NT2/D1 (cell line): ENCODE results near the gene MFSD6L.

ENCODE experiments used
- DNase-seq: peaks from one replicate; pipeline ENCODE4 v3.0.0-alpha.2; 2011; ENCODE audit warnings: low read depth, low spot score
- H3K27me3 ChIP-seq: 2 replicates; pipeline ENCODE4 v1.6.0; 2011; ENCODE audit warnings: mild to moderate bottlenecking; ENCODE audit not compliant: insufficient read length, insufficient read depth
- H3K36me3 ChIP-seq: 2 replicates; pipeline ENCODE4 v1.6.1; 2011; ENCODE audit warnings: mild to moderate bottlenecking, low read length, mixed read lengths; ENCODE audit not compliant: insufficient read depth, insufficient read length
- H3K4me1 ChIP-seq: 2 replicates; pipeline ENCODE4 v1.5.1; 2011; ENCODE audit not compliant: insufficient read depth, insufficient read length
- H3K4me3 ChIP-seq: 2 replicates; pipeline ENCODE4 v1.5.1; 2011; ENCODE audit warnings: low read depth; ENCODE audit not compliant: insufficient read length
- H3K9ac ChIP-seq: 2 replicates; pipeline ENCODE4 v1.6.0; 2011; ENCODE audit warnings: low read depth; ENCODE audit not compliant: insufficient read length
- H3K9me3 ChIP-seq: 2 replicates; pipeline ENCODE4 v1.5.1; 2011; ENCODE audit warnings: mild to moderate bottlenecking, low read length; ENCODE audit not compliant: insufficient read depth
- SUZ12 ChIP-seq: IDR thresholded peaks from 2 replicates; pipeline ENCODE4 v1.6.1; 2011; ENCODE audit not compliant: insufficient read length, insufficient read depth; ENCODE audit errors: extremely low read depth
- YY1 ChIP-seq: IDR thresholded peaks from 2 replicates; pipeline ENCODE4 v1.6.1; 2011; ENCODE audit not compliant: insufficient read length, insufficient read depth
- ZNF274 ChIP-seq: IDR thresholded peaks from 2 replicates; pipeline ENCODE4 v1.6.1; 2011; ENCODE audit warnings: mild to moderate bottlenecking, low read depth, low read length

Gene MFSD6L, protein sequence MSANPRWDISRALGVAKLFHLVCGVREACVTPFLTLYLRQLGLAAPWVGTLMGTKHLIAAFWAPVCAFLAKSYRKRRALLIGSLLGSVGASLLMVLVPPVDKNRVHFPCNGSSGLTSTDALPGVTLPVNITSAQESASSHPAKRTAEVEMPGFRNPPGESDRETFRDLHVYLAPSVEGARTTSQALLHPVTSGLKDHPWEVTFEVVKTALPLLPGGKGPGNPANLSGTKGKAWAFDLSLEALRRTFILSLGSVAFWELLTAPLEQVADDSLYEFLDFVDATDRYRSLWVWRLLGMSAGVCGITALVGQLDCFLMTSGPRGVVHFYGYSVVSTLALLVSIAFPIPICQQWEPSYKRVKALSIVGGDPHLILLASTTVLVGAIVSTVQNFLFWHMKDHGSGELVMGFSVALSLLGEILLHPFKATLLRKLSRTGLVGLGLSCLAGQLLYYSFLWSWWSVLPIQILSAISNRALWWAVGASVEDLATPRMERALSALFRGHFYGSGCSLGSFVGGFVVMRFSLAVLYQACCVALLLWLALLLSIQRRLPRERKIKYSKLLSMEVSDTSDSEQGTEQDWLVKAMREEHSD

DNA sequence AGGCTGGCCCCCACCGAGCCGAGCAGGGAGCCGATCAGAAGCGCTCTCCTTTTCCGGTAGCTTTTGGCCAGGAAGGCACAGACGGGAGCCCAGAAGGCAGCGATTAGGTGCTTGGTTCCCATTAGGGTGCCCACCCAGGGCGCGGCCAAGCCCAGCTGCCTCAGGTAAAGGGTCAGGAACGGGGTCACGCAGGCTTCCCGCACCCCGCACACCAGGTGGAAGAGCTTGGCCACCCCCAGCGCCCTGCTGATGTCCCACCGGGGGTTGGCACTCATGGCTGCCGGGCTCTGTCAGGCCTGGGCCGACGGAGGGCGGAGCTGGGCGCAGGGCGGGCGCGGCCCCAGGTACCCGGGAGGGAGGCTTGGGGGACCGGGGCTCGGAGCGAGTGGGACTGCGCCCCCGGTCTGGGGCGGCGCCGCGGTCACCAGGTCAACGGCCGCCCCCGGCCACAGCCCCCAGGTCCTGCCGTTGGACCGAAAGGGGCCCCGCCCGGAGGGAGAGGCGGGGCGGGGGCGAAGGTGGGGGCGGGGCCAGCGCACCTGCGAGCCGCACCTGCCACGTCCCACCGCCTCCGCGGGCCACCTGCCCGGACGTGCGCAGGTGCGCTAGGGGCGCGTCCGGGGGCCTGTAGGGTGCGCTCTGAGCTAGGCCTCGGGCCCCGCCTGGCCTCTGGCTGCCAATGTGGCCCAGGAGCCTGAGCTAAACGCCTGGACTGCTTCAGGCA, at the start of gene MFSD6L:
MFSD6L (minus strand) TSS at position 520 of the 724 bp plus-strand sequence; CDS start at position 275, 245 bp downstream.
- DNase-seq, result peak; percentile 18
- TF ChIP-seq YY1, result no peak
- TF ChIP-seq ZNF274, result no peak
- no peak for TF ChIP-seq SUZ12
- Histone ChIP-seq H3K27me3 (no peaks in the 10 kb centered on the region), H3K4me3 (no peak within 1 kb of the TSS), H3K9me3 (no peaks in the 10 kb centered on the region), H3K4me1 (peaks cover 5% of the 10 kb centered on the region), H3K36me3 (no peaks in the 10 kb centered on the region), H3K9ac (no peak within 1 kb of the TSS)

DNA sequence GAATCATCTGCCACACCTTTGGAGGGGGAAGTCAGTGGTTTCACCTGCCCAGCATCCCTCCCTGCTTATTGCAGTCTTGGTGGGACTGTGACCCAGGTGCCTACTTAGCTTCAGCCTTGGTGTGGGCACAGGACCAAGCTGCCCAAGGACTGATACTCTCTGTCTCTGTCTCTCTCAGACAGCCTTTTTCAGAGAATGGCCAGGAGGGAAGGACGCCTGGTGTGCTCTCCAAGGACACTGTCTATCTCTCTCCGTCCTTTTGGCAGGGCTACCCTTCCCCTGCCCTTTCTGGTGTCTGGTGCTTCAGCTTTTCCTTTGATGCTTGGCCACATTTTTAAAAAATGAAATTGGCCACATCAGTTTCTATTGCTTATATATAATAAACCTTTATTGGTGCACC, 48.7 kb upstream of the MFSD6L start:
- H3K36me3 ChIP-seq, result no peaks in the 10 kb centered on the region
- H3K27me3 ChIP-seq, result no peaks in the 10 kb centered on the region
- TF ChIP-seq YY1, result no peak
- no peaks in the 10 kb centered on the region for H3K9me3 ChIP-seq
- no peak overlapping the region for H3K9ac ChIP-seq
- H3K4me1 ChIP-seq, result no peaks in the 10 kb centered on the region
- DNase-seq, result no peak
- no peak overlapping the region for H3K4me3 ChIP-seq

DNA sequence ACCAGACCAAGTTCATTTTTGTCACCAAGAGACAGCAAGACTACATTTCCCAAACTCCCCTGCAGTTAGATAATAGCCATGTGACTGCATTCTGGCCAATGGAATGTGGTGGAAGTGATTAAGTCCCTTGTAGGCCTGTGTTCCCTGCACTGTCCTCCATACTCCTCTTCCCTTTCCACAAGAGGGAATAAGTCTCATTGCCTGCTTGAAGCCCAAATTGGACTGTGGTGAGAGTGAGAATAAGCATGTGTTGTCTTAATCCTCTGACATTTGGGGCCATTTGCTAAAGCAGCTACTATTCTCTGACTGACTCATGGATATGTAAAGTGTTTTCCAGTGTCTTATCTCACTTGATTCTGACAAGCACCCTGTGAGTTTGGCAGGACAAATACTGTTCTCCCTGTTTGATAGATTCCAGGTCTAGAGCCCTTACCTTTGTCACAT, 47.6 kb upstream of the MFSD6L start:
- TF ChIP-seq SUZ12 (no peak), YY1 (no peak), ZNF274 (no peak)
- Histone ChIP-seq H3K4me3 (no peak overlapping the region), H3K9ac (no peak overlapping the region), H3K9me3 (no peaks in the 10 kb centered on the region), H3K27me3 (no peaks in the 10 kb centered on the region), H3K4me1 (no peaks in the 10 kb centered on the region), H3K36me3 (no peaks in the 10 kb centered on the region)
- peak; percentile 51 for DNase-seq

GRCh38 chr17:8844229-8845218, 45.4 kb upstream of the MFSD6L start:
- H3K9me3 ChIP-seq, result no peaks in the 10 kb centered on the region
- H3K4me1 ChIP-seq, result no peaks in the 10 kb centered on the region
- H3K9ac ChIP-seq, result no peak overlapping the region
- H3K36me3 ChIP-seq, result no peaks in the 10 kb centered on the region
- H3K27me3 ChIP-seq, result no peaks in the 10 kb centered on the region
- no peak for DNase-seq
- no peak overlapping the region for H3K4me3 ChIP-seq
- TF ChIP-seq YY1, result no peak
- no peak for TF ChIP-seq ZNF274
- TF ChIP-seq SUZ12, result no peak

DNA sequence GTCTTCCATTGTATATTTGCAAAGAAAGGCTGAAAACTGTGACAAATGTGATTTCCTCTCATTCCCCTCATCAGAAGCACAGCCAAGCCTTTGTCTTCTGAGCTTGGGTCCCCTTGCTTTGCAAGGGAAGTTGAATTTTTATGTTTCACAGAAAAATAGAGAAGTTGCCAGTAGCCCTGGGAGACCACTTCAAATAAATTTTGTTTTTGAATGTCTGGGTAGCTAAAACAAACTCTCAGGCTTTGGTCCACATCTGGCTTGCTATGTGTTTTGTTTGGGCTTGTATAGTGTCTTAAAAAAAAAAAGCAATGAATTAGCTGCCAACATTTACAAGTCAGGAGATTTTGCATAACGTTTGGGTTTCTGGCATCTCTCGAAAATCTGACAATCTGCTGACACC, 44.2 kb upstream of the MFSD6L start:
- TF ChIP-seq ZNF274 (no peak), SUZ12 (no peak), YY1 (no peak)
- Histone ChIP-seq H3K27me3 (no peaks in the 10 kb centered on the region), H3K9me3 (no peaks in the 10 kb centered on the region), H3K4me1 (no peaks in the 10 kb centered on the region), H3K9ac (no peak overlapping the region), H3K4me3 (no peak overlapping the region), H3K36me3 (no peaks in the 10 kb centered on the region)
- DNase-seq, result no peak

- H3K27me3 ChIP-seq, result no peaks in the 10 kb centered on the region
- H3K36me3 ChIP-seq, result no peaks in the 10 kb centered on the region
- no peak for DNase-seq
- H3K9ac ChIP-seq, result no peak overlapping the region
- no peaks in the 10 kb centered on the region for H3K4me1 ChIP-seq
- no peak overlapping the region for H3K4me3 ChIP-seq
- no peaks in the 10 kb centered on the region for H3K9me3 ChIP-seq
- TF ChIP-seq YY1, result no peak
- no peak for TF ChIP-seq SUZ12
- TF ChIP-seq ZNF274, result no peak
These were observed 42.7 kb upstream of the MFSD6L start for GRCh38 chr17:8841844-8842243.
